Lower leg skin (tissue), 3 donors: ENCODE measurements around the gene LEUTX.

Experiments
- POLR2A ChIP-seq, 2 donors: fragments of 450-650 bp; IDR thresholded peaks; one replicate each; pipeline ENCODE4 v1.6.1; 2016 to 2017; ENCODE audit warnings: antibody characterized with exemption in 2 of 2, mild to moderate bottlenecking in 1 of 2, moderate library complexity in 1 of 2
- TF ChIP-seq, protein P1 (sequence below), 3 donors: fragments of 450-650 bp; IDR thresholded peaks; one replicate each; pipeline ENCODE4 v1.5.1; 2016; ENCODE audit warnings: antibody characterized with exemption in 3 of 3, mild to moderate bottlenecking in 3 of 3, moderate library complexity in 2 of 3

GRCh38 chr19:39827216-39827615 is 48.6 kb downstream of the LEUTX start:
- TF ChIP-seq, protein P1, sequence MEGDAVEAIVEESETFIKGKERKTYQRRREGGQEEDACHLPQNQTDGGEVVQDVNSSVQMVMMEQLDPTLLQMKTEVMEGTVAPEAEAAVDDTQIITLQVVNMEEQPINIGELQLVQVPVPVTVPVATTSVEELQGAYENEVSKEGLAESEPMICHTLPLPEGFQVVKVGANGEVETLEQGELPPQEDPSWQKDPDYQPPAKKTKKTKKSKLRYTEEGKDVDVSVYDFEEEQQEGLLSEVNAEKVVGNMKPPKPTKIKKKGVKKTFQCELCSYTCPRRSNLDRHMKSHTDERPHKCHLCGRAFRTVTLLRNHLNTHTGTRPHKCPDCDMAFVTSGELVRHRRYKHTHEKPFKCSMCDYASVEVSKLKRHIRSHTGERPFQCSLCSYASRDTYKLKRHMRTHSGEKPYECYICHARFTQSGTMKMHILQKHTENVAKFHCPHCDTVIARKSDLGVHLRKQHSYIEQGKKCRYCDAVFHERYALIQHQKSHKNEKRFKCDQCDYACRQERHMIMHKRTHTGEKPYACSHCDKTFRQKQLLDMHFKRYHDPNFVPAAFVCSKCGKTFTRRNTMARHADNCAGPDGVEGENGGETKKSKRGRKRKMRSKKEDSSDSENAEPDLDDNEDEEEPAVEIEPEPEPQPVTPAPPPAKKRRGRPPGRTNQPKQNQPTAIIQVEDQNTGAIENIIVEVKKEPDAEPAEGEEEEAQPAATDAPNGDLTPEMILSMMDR (IDR thresholded peaks at IDR 0.05) = no peak
- TF ChIP-seq POLR2A (IDR thresholded peaks at IDR 0.05) = no peak
